Epithelial cell of prostate (primary cell): ENCODE measurements around the gene RYR3.

Experiments
- DNase-seq: peaks from one replicate; pipeline ENCODE4 v3.0.0-alpha.2; 2011; ENCODE audit warnings: low read depth, low spot score
- H3K27ac ChIP-seq: fragments of 450-650 bp; 2 replicates; pipeline ENCODE4 v1.5.1; 2017; ENCODE audit warnings: mild to moderate bottlenecking

The RYR3 gene

GRCh38 chr15:33623010-33623409, 312.2 kb downstream of the RYR3 start:
- H3K27ac ChIP-seq = no peak overlapping the region
- no peak for DNase-seq

- H3K27ac ChIP-seq = no peak overlapping the region
These were observed 313.7 kb downstream of the RYR3 start for GRCh38 chr15:33624439-33624838.

GRCh38 chr15:33629647-33630046, 318.9 kb downstream of the RYR3 start:
- no peak overlapping the region for H3K27ac ChIP-seq
- DNase-seq = no peak

More at GRCh38 chr15:33624439-33624838, 313.7 kb downstream of the RYR3 start:
- no peak for DNase-seq

GRCh38 chr15:33636234-33636633, 325.5 kb downstream of the RYR3 start:
- H3K27ac ChIP-seq = no peak overlapping the region
- DNase-seq = no peak

GRCh38 chr15:33636958-33637357, 326.2 kb downstream of the RYR3 start:
- no peak overlapping the region for H3K27ac ChIP-seq
- no peak for DNase-seq

- no peak overlapping the region for H3K27ac ChIP-seq
- no peak for DNase-seq
These were observed 327.7 kb downstream of the RYR3 start for GRCh38 chr15:33638453-33638852.

- DNase-seq = no peak
- no peak overlapping the region for H3K27ac ChIP-seq
These were observed 328.3 kb downstream of the RYR3 start for GRCh38 chr15:33639051-33639450.

GRCh38 chr15:33639456-33639855, 328.7 kb downstream of the RYR3 start:
- H3K27ac ChIP-seq = no peak overlapping the region
- no peak for DNase-seq

- DNase-seq = no peak
- H3K27ac ChIP-seq = no peak overlapping the region
These were observed 329.2 kb downstream of the RYR3 start for GRCh38 chr15:33639978-33640377.

GRCh38 chr15:33641069-33641468, 330.3 kb downstream of the RYR3 start:
- no peak overlapping the region for H3K27ac ChIP-seq
- DNase-seq = no peak

- no peak overlapping the region for H3K27ac ChIP-seq
- DNase-seq = no peak
These were observed 333.5 kb downstream of the RYR3 start for GRCh38 chr15:33644304-33644703.

- H3K27ac ChIP-seq = no peak overlapping the region
These were observed 336.0 kb downstream of the RYR3 start for GRCh38 chr15:33646744-33647143.

GRCh38 chr15:33649217-33649933, 338.6 kb downstream of the RYR3 start:
- no peak overlapping the region for H3K27ac ChIP-seq
- DNase-seq = no peak

More at GRCh38 chr15:33646744-33647143, 336.0 kb downstream of the RYR3 start:
- no peak for DNase-seq

- DNase-seq = no peak
- H3K27ac ChIP-seq = no peak overlapping the region
These were observed 344.1 kb downstream of the RYR3 start for GRCh38 chr15:33654860-33655259.

- no peak overlapping the region for H3K27ac ChIP-seq
- no peak for DNase-seq
These were observed 344.7 kb downstream of the RYR3 start for GRCh38 chr15:33655488-33655887.

GRCh38 chr15:33656168-33656567, 345.4 kb downstream of the RYR3 start:
- no peak overlapping the region for H3K27ac ChIP-seq
- no peak for DNase-seq

GRCh38 chr15:33660151-33660550, 349.4 kb downstream of the RYR3 start:
- no peak overlapping the region for H3K27ac ChIP-seq
- DNase-seq = no peak

- no peak for DNase-seq
- H3K27ac ChIP-seq = no peak overlapping the region
These were observed 351.2 kb downstream of the RYR3 start for GRCh38 chr15:33662014-33662413.

GRCh38 chr15:33664947-33665346, 354.2 kb downstream of the RYR3 start:
- no peak for DNase-seq
- H3K27ac ChIP-seq = no peak overlapping the region

GRCh38 chr15:33670567-33670966, 359.8 kb downstream of the RYR3 start:
- no peak overlapping the region for H3K27ac ChIP-seq
- DNase-seq = no peak

GRCh38 chr15:33671456-33671855, 360.7 kb downstream of the RYR3 start:
- no peak overlapping the region for H3K27ac ChIP-seq
- DNase-seq = no peak

- no peak for DNase-seq
- H3K27ac ChIP-seq = no peak overlapping the region
These were observed 364.5 kb downstream of the RYR3 start for GRCh38 chr15:33675246-33675645.
